ENCODE data around the gene SHC1.
A peak's percentile ranks its signal among the peaks of the same experiment; 100 is the strongest.

SHC1 gene

GRCh38 chr1:154970631-154971340, at the start of gene SHC1:
Gene SHC1, minus strand, starts transcription at chr1:154970747. Its CDS starts 221 bp downstream, at chr1:154970526.
- peak; percentile 83 for DNase-seq (ENCODE audit: low read depth)

- DNase-seq (ENCODE audit: low read depth), result no peak
Measured at GRCh38 chr1:155019377-155020245, 49.1 kb upstream of the SHC1 start.

- DNase-seq (ENCODE audit: low read depth), result no peak
Measured at GRCh38 chr1:155018617-155019348, 48.2 kb upstream of the SHC1 start.

GRCh38 chr1:155017946-155018316, 47.4 kb upstream of the SHC1 start:
- no peak for DNase-seq (ENCODE audit: low read depth)

GRCh38 chr1:155017041-155017945, 46.7 kb upstream of the SHC1 start:
- DNase-seq (ENCODE audit: low read depth), result peak; percentile 66

- no peak for DNase-seq (ENCODE audit: low read depth)
Measured at GRCh38 chr1:155016231-155016831, 45.8 kb upstream of the SHC1 start.

GRCh38 chr1:155015527-155016230, 45.1 kb upstream of the SHC1 start:
- DNase-seq (ENCODE audit: low read depth), result no peak

- DNase-seq (ENCODE audit: low read depth), result no peak
Measured at GRCh38 chr1:155014709-155015508, 44.4 kb upstream of the SHC1 start.

- no peak for DNase-seq (ENCODE audit: low read depth)
Measured at GRCh38 chr1:155013632-155014031, 43.1 kb upstream of the SHC1 start.

- DNase-seq (ENCODE audit: low read depth), result no peak
Measured at GRCh38 chr1:155012776-155013602, 42.4 kb upstream of the SHC1 start.

- no peak for DNase-seq (ENCODE audit: low read depth)
Measured at GRCh38 chr1:155012026-155012546, 41.5 kb upstream of the SHC1 start.

GRCh38 chr1:155011437-155012025, 41.0 kb upstream of the SHC1 start:
- no peak for DNase-seq (ENCODE audit: low read depth)

- DNase-seq (ENCODE audit: low read depth), result no peak
Measured at GRCh38 chr1:155011004-155011416, 40.5 kb upstream of the SHC1 start.

GRCh38 chr1:155010211-155010918, 39.8 kb upstream of the SHC1 start:
- no peak for DNase-seq (ENCODE audit: low read depth)

GRCh38 chr1:155009742-155010141, 39.2 kb upstream of the SHC1 start:
- DNase-seq (ENCODE audit: low read depth), result no peak

- DNase-seq (ENCODE audit: low read depth), result no peak
Measured at GRCh38 chr1:155009221-155009711, 38.7 kb upstream of the SHC1 start.
